GM19099 (cell line): Measurements from ENCODE around the gene KIF17.

Experiments
- POLR2A ChIP-seq: IDR thresholded peaks from 3 replicates; pipeline ENCODE4 v1.6.1; 2011; ENCODE audit warnings: low read depth; ENCODE audit not compliant: insufficient read length; ENCODE audit errors: extremely low read depth

KIF17 gene

DNA sequence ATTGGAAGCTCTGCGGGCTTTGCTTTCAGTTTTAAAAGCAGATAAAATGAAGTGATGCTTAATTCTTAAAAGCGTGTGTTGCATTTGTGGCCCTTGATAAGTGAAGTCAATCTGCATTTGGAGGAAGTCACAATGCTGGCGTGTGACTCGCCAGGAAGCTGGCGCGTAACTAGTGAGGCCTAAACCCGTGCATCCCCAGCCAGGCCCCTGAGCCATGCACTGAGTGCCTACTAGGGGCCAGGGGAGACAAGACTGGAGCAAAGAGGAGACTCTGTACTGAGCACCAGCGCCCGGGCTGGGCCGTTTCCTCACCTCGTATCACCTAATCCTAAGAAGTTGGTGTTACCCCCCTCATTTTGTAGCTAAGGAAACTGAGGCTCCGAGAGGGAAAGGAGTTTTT is 52.1 kb downstream of the KIF17 start:
- no peak for TF ChIP-seq POLR2A

- TF ChIP-seq POLR2A, result no peak
Measured at GRCh38 chr1:20663969-20664715, 53.7 kb downstream of the KIF17 start.

GRCh38 chr1:20663365-20663764 is 54.4 kb downstream of the KIF17 start:
- TF ChIP-seq POLR2A, result no peak

GRCh38 chr1:20662110-20662475 is 55.7 kb downstream of the KIF17 start:
- TF ChIP-seq POLR2A, result no peak

- TF ChIP-seq POLR2A, result peak; percentile 85
Measured at GRCh38 chr1:20661207-20662109, 56.3 kb downstream of the KIF17 start, which contains the start of gene DDOST. TSS of gene DDOST (minus strand) at chr1:20661369. CDS start at chr1:20661350, 19 bp downstream.

- no peak for TF ChIP-seq POLR2A
Measured at GRCh38 chr1:20660847-20661206, 57.0 kb downstream of the KIF17 start.

GRCh38 chr1:20660363-20660762 is 57.4 kb downstream of the KIF17 start:
- TF ChIP-seq POLR2A, result no peak

DNA sequence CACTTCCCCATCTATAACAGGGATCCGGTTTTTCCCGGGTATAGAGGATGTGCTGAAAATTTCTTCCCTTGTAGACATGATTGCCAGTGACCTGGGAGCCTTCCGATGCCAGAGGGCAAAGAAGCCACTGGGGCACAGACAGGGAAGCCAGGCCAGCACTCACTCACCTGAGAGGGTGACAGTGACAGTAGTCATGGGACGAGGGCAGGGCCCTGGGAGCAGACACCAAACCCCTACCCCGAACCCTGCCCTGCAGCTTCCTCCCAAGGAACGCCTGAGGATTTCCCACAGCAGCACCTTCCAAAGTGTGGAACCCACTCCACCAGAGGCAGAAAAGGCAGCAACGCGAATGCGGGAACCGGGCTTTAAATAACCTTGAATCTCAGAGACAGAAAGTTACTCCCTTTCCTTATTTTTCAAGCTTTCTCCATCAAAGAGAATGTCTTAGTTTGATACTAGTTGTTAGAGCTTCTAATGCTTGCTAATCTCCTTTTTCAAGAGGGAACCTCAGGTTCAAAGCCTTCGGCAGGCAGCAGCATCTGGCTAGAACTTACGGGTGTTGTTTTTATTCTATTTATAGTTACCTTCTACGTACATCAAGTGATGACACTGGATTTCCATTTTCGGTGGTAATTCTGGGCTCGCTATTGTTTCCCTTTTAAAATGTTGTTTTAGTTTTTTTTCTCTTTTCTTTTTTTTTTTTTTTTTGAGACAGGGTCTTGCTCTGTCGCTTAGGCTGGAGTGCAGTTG is 59.5 kb downstream of the KIF17 start:
- no peak for TF ChIP-seq POLR2A

DNA sequence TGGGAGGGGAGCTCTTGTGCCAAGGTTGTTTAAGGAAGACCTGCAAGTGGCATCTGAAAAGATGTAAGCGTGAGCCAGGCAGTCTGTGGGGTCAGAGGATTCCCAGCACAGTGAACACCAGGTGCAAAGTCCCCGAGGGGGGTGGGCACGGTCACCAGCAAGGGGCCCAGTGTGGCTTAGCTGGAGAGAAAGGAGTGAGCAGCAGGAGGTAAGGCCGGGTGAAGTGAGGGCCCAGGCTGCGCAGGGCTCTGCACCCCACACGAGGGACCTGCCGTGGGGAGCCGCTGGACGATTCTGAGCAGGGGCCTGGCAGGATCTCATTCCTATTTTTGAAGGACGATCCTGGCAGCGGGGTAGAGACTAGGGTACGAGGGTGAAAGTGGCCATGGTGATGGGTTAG is 60.8 kb downstream of the KIF17 start:
- no peak for TF ChIP-seq POLR2A

- no peak for TF ChIP-seq POLR2A
Measured at GRCh38 chr1:20654104-20654690, 63.6 kb downstream of the KIF17 start.

- no peak for TF ChIP-seq POLR2A
Measured at GRCh38 chr1:20652300-20652699, 65.5 kb downstream of the KIF17 start.

DNA sequence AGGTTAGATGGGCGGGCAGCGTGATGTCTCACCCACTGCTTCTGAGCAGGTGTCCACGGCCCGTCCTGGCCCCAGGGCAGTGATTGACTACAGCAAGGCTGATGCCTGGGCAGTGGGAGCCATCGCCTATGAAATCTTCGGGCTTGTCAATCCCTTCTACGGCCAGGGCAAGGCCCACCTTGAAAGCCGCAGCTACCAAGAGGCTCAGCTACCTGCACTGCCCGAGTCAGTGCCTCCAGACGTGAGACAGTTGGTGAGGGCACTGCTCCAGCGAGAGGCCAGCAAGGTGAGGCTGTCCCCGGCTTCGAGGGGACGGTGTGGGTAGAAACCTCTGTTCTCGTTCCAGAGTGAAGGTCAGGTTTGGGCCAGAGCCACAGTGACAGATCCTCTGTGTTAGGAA is 68.9 kb downstream of the KIF17 start:
- no peak for TF ChIP-seq POLR2A

GRCh38 chr1:20648438-20648837 is 69.4 kb downstream of the KIF17 start:
- TF ChIP-seq POLR2A, result no peak

DNA sequence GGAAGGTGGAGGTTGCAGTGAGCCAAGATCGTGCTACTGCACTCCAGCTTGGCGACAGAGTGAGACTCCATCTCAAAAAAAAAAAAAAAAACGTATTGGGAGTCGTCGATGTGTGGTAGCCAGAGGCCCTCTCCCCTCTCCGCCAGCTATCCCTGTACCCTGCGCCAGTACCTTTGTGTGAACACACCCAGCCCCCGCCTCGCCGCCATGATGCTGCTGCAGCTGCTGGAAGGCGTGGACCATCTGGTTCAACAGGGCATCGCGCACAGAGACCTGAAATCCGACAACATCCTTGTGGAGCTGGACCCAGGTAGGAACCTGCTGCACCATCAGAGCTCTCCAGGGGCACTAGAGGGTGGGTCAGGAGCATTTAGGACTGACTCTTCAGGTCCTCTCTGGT is 72.4 kb downstream of the KIF17 start:
- TF ChIP-seq POLR2A, result no peak

- TF ChIP-seq POLR2A, result no peak
Measured at GRCh38 chr1:20644416-20644815, 73.4 kb downstream of the KIF17 start.
